ENCODE measurements around the gene WWOX.

Gene WWOX

GRCh38 chr16:78465730-78466129 is 366.3 kb downstream of the WWOX start:
- no peak for DNase-seq (ENCODE audit: low read depth in 3 of 3)

- no peak for DNase-seq (ENCODE audit: low read depth in 3 of 3)
Observed at GRCh38 chr16:78469787-78470186, 370.3 kb downstream of the WWOX start.

GRCh38 chr16:78473031-78473699 is 373.7 kb downstream of the WWOX start:
- DNase-seq (ENCODE audit: low read depth in 3 of 3), result no peak

- no peak for DNase-seq (ENCODE audit: low read depth in 3 of 3)
Observed at GRCh38 chr16:78474762-78475161, 375.3 kb downstream of the WWOX start.

GRCh38 chr16:78476615-78477014 is 377.2 kb downstream of the WWOX start:
- DNase-seq (ENCODE audit: low read depth in 3 of 3), result no peak

GRCh38 chr16:78478267-78478861 is 378.9 kb downstream of the WWOX start:
- peak in 1 of 3 donors; percentile 11 for DNase-seq (ENCODE audit: low read depth in 3 of 3)

- DNase-seq (ENCODE audit: low read depth in 3 of 3), result no peak
Observed at GRCh38 chr16:78479723-78480122, 380.3 kb downstream of the WWOX start.

- DNase-seq (ENCODE audit: low read depth in 3 of 3), result no peak
Observed at GRCh38 chr16:78480588-78480987, 381.1 kb downstream of the WWOX start.

- no peak for DNase-seq (ENCODE audit: low read depth in 3 of 3)
Observed at GRCh38 chr16:78483124-78483992, 383.9 kb downstream of the WWOX start.

- no peak for DNase-seq (ENCODE audit: low read depth in 3 of 3)
Observed at GRCh38 chr16:78484509-78485058, 385.1 kb downstream of the WWOX start.

- no peak for DNase-seq (ENCODE audit: low read depth in 3 of 3)
Observed at GRCh38 chr16:78485188-78485916, 385.9 kb downstream of the WWOX start.

GRCh38 chr16:78485917-78486257 is 386.4 kb downstream of the WWOX start:
- no peak for DNase-seq (ENCODE audit: low read depth in 3 of 3)

GRCh38 chr16:78487471-78487870 is 388.0 kb downstream of the WWOX start:
- DNase-seq (ENCODE audit: low read depth in 3 of 3), result no peak

GRCh38 chr16:78489072-78489471 is 389.6 kb downstream of the WWOX start:
- DNase-seq (ENCODE audit: low read depth in 3 of 3), result no peak

GRCh38 chr16:78489631-78490030 is 390.2 kb downstream of the WWOX start:
- no peak for DNase-seq (ENCODE audit: low read depth in 3 of 3)

GRCh38 chr16:78490431-78490830 is 391.0 kb downstream of the WWOX start:
- no peak for DNase-seq (ENCODE audit: low read depth in 3 of 3)

- DNase-seq (ENCODE audit: low read depth in 3 of 3), result no peak
Observed at GRCh38 chr16:78490847-78491246, 391.4 kb downstream of the WWOX start.

GRCh38 chr16:78493573-78493972 is 394.1 kb downstream of the WWOX start:
- DNase-seq (ENCODE audit: low read depth in 3 of 3), result no peak

- DNase-seq (ENCODE audit: low read depth in 3 of 3), result no peak
Observed at GRCh38 chr16:78494105-78494504, 394.7 kb downstream of the WWOX start.

- no peak for DNase-seq (ENCODE audit: low read depth in 3 of 3)
Observed at GRCh38 chr16:78494674-78495073, 395.2 kb downstream of the WWOX start.

- no peak for DNase-seq (ENCODE audit: low read depth in 3 of 3)
Observed at GRCh38 chr16:78496189-78496588, 396.7 kb downstream of the WWOX start.

GRCh38 chr16:78499399-78499798 is 399.9 kb downstream of the WWOX start:
- no peak for DNase-seq (ENCODE audit: low read depth in 3 of 3)

Measured in stimulated activated CD4-positive, alpha-beta T cell treated with anti-CD3 and anti-CD28 coated beads, TNF-alpha, amount 100 ng/mL, for 48 hours (primary cell).